Prostate gland (tissue), 2 donors: Measurements from ENCODE around the gene WDR4. TPM values are rescaled to one million over a fixed set of nuclear protein-coding genes. Genes with fewer than 3 reads are reported as not detected.

Source experiments
- DNase-seq: peaks from one replicate; pipeline ENCODE4 v3.0.0-alpha.2; 2019; ENCODE audit warnings: low spot score
- H3K27ac ChIP-seq, 2 donors: fragments of 200-600 bp; sonication (generic); 2 replicates each; pipeline ENCODE4 v1.5.1; 2017 to 2019
- H3K27me3 ChIP-seq: fragments of 200-600 bp; sonication (generic); replicated peaks from 2 replicates; pipeline ENCODE4 v1.5.1; 2019; ENCODE audit not compliant: insufficient read depth
- H3K36me3 ChIP-seq, 2 donors: fragments of 200-600 bp; sonication (generic); 1 replicate in 1 of 2; 2 replicates in 1 of 2; pipeline versions ENCODE4 v1.5.1 to v1.8.1; 2017 to 2019
- H3K4me1 ChIP-seq: fragments of 200-600 bp; sonication (generic); replicated peaks from 2 replicates; pipeline ENCODE4 v1.5.1; 2019
- H3K4me3 ChIP-seq, 2 donors: fragments of 200-600 bp; sonication (generic); 2 replicates each; pipeline ENCODE4 v1.5.1; 2017 to 2019
- H3K9me3 ChIP-seq: fragments of 200-600 bp; sonication (generic); 2 replicates; pipeline ENCODE4 v1.5.1; 2017
- CTCF ChIP-seq, 4 experiments: fragments of 200-600 bp in 2 of 4; fragments of 450-650 bp in 2 of 4; sonication (generic) in 2 of 4; IDR thresholded peaks; 1 replicate in 3 of 4; 2 replicates in 1 of 4; pipeline ENCODE4 v1.5.1; 2016 to 2019; ENCODE audit warnings: antibody characterized with exemption in 4 of 4, mild to moderate bottlenecking in 2 of 4, moderate library complexity in 2 of 4
- POLR2A ChIP-seq: fragments of 450-650 bp; IDR thresholded peaks from one replicate; pipeline ENCODE4 v1.6.1; 2016; ENCODE audit warnings: antibody characterized with exemption, mild to moderate bottlenecking
- POLR2AphosphoS5 ChIP-seq: sonication (generic); formaldehyde crosslinking; IDR thresholded peaks from one replicate; pipeline ENCODE4 v1.6.1; 2017; ENCODE audit warnings: antibody characterized with exemption
- WGBS: methylation state at CpG from one replicate; pipeline ENCODE4 v1.1.5; 2018; 5-methylcytosine and 5-hydroxymethylcytosine counted together
- intact Hi-C: fragments of 100-400 bp; cut with DNase I; formaldehyde crosslinking; loops from one replicate; pipeline ENCODE4 v1.14.2; 2022
- total RNA-seq, 2 donors: library from RNA; depleted of rRNA; stranded (reverse); fragments of >200 nt; gene quantifications; one replicate each; pipeline ENCODE4 v1.1.0, GENCODE V29; 2016

The WDR4 gene
- total RNA-seq, 2 donors from 2014 or later = 7.0 to 11.9 TPM

- DNase-seq = no peak
- Histone ChIP-seq H3K9me3 (no peaks in the 10 kb centered on the region), H3K4me1 (no peaks in the 10 kb centered on the region), H3K27me3 (no peaks in the 10 kb centered on the region), H3K4me3 (no peak overlapping the region), H3K27ac (no peak overlapping the region), H3K36me3 (no peaks in the 10 kb centered on the region)
- WGBS = 65% methylated on average over 42 of the region's 42 CpGs
- intact Hi-C loops = no loop called here
- TF ChIP-seq POLR2AphosphoS5 (no peak), CTCF (IDR thresholded peaks at IDR 0.05) (no peak), POLR2A (no peak)
These were observed 41.7 kb downstream of the WDR4 start for GRCh38 chr21:42837421-42838211.

GRCh38 chr21:42836767-42837301 lies 42.5 kb downstream of the WDR4 start:
- no peaks in the 10 kb centered on the region for H3K36me3 ChIP-seq
- no peak for DNase-seq
- H3K9me3 ChIP-seq = no peaks in the 10 kb centered on the region
- H3K27me3 ChIP-seq = no peaks in the 10 kb centered on the region
- WGBS = 60% methylated on average over 15 of the region's 15 CpGs
- H3K4me3 ChIP-seq = no peak overlapping the region
- intact Hi-C loops = no loop called here
- no peaks in the 10 kb centered on the region for H3K4me1 ChIP-seq
- H3K27ac ChIP-seq = no peak overlapping the region
- TF ChIP-seq CTCF (IDR thresholded peaks at IDR 0.05) = no peak
- no peak for TF ChIP-seq POLR2AphosphoS5
- no peak for TF ChIP-seq POLR2A

- Histone ChIP-seq H3K27ac (no peak overlapping the region), H3K36me3 (no peaks in the 10 kb centered on the region), H3K4me3 (no peak overlapping the region), H3K27me3 (no peaks in the 10 kb centered on the region), H3K4me1 (no peaks in the 10 kb centered on the region), H3K9me3 (no peaks in the 10 kb centered on the region)
- TF ChIP-seq POLR2AphosphoS5 (no peak), POLR2A (no peak), CTCF (IDR thresholded peaks at IDR 0.05) (no peak)
- intact Hi-C loops = no loop called here
- WGBS = 86% methylated on average over 3 of the region's 3 CpGs
- no peak for DNase-seq
These were observed 43.0 kb downstream of the WDR4 start for GRCh38 chr21:42836402-42836666.

GRCh38 chr21:42835611-42836401 lies 43.5 kb downstream of the WDR4 start:
- Histone ChIP-seq H3K4me1 (no peaks in the 10 kb centered on the region), H3K27ac (no peak overlapping the region), H3K4me3 (no peak overlapping the region), H3K9me3 (no peaks in the 10 kb centered on the region), H3K27me3 (no peaks in the 10 kb centered on the region), H3K36me3 (no peaks in the 10 kb centered on the region)
- no peak for DNase-seq
- TF ChIP-seq POLR2A (no peak), CTCF (IDR thresholded peaks at IDR 0.05) (no peak), POLR2AphosphoS5 (no peak)
- intact Hi-C loops = no loop called here
- 83% methylated on average over 12 of the region's 12 CpGs for WGBS
